Measurements from ENCODE around the gene ORMDL2. TPM values are rescaled to one million over a fixed set of nuclear protein-coding genes. Genes with fewer than 3 reads are reported as not detected.

Gene ORMDL2
- total and polyA plus RNA-seq, 2 experiments from 2014 or later = 18.0 to 55.1 TPM

DNA sequence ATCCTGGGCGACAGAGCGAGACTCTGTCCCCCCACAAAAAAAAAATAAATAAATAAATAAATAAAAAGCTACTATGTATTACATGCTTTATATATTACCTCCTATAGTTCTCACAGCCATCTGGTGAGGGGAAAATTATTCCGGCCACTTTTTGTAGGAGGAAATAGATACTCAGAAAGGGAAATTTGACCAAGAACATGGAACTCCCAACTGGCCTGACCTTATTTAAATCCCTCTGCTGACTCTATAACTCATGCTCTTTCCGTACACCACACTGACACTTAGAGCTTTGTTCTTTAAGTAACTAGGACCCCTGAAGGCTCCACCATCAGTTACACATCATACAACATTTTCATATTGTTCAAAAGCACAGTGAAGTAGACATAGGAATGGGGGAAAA is 27.1 kb downstream of the ORMDL2 start:
- Histone ChIP-seq H4K20me1 (replicated peaks; ENCODE audit: insufficient read depth) (no peaks in the 10 kb centered on the region), H3K27ac (ENCODE audit: low read depth) (no peak overlapping the region), H3K4me1 (ENCODE audit: insufficient read depth) (peaks cover 8% of the 10 kb centered on the region; the same call in 1 of the 2 replicates), H3K4me3 (no peak overlapping the region), H3F3A (replicated peaks; ENCODE audit: low read depth) (0 out of 2 replicates have a peak, but pooled peaks cover 3% of the 10 kb centered on the region), H2AFZ (peak overlapping the region; percentile 59; the same call in 1 of the 2 replicates), H3K36me3 (ENCODE audit: insufficient read depth) (no peaks in the 10 kb centered on the region), H3K4me2 (no peak overlapping the region), H3K79me2 (replicated peaks; ENCODE audit: insufficient read depth) (no peaks in the 10 kb centered on the region), H3K9me2 (ENCODE audit: insufficient read depth) (peaks cover 4% of the 10 kb centered on the region; the same call in 1 of the 2 replicates), H3K27me3 (ENCODE audit: insufficient read depth) (no peaks in the 10 kb centered on the region)
- no peak for ATAC-seq
- H3K4me1 Mint-ChIP-seq = peaks cover 30% of the 10 kb centered on the region
- no peak overlapping the region for H3K27ac Mint-ChIP-seq
- no peak for TF ChIP-seq POLR2AphosphoS5 (IDR thresholded peaks at IDR 0.05; ENCODE audit: low read depth)
- TF ChIP-seq, protein P1, sequence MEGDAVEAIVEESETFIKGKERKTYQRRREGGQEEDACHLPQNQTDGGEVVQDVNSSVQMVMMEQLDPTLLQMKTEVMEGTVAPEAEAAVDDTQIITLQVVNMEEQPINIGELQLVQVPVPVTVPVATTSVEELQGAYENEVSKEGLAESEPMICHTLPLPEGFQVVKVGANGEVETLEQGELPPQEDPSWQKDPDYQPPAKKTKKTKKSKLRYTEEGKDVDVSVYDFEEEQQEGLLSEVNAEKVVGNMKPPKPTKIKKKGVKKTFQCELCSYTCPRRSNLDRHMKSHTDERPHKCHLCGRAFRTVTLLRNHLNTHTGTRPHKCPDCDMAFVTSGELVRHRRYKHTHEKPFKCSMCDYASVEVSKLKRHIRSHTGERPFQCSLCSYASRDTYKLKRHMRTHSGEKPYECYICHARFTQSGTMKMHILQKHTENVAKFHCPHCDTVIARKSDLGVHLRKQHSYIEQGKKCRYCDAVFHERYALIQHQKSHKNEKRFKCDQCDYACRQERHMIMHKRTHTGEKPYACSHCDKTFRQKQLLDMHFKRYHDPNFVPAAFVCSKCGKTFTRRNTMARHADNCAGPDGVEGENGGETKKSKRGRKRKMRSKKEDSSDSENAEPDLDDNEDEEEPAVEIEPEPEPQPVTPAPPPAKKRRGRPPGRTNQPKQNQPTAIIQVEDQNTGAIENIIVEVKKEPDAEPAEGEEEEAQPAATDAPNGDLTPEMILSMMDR (conservative IDR thresholded peaks at IDR 0.05; ENCODE audit: low read depth in 2 of 2) = no peak
- no peak for TF ChIP-seq REST (IDR thresholded peaks at IDR 0.05; ENCODE audit: unreplicated experiment)
- no peak for TF ChIP-seq EZH2phosphoT487 (IDR thresholded peaks at IDR 0.05; ENCODE audit: unreplicated experiment)
- no peak for TF ChIP-seq ZNF331 (CRISPR knock-in tag; IDR thresholded peaks at IDR 0.05; ENCODE audit: low read depth)
- H3K4me3 Mint-ChIP-seq = no peak overlapping the region
- DNase-seq (ENCODE audit: low spot score) = no peak
- no peaks in the 10 kb centered on the region; the same call in 1 of the 3 replicates for H3K36me3 Mint-ChIP-seq (ENCODE audit: low read depth)
- peaks cover 19% of the 10 kb centered on the region for H3K27me3 Mint-ChIP-seq (ENCODE audit: insufficient read depth, low read depth, poor library complexity)
- H3K9me3 Mint-ChIP-seq = no peaks in the 10 kb centered on the region

GRCh38 chr12:55845361-55845760 is 27.5 kb downstream of the ORMDL2 start:
- peaks cover 30% of the 10 kb centered on the region for H3K4me1 Mint-ChIP-seq
- no peak overlapping the region for H3K4me2 ChIP-seq
- ATAC-seq = no peak
- no peaks in the 10 kb centered on the region for H3K79me2 ChIP-seq (replicated peaks; ENCODE audit: insufficient read depth)
- H3F3A ChIP-seq (replicated peaks; ENCODE audit: low read depth) = 0 out of 2 replicates have a peak, but pooled peaks cover 3% of the 10 kb centered on the region
- H4K20me1 ChIP-seq (replicated peaks; ENCODE audit: insufficient read depth) = no peaks in the 10 kb centered on the region
- no peaks in the 10 kb centered on the region for H3K27me3 ChIP-seq (ENCODE audit: insufficient read depth)
- no peaks in the 10 kb centered on the region for H3K36me3 ChIP-seq (ENCODE audit: insufficient read depth)
- peaks cover 19% of the 10 kb centered on the region for H3K27me3 Mint-ChIP-seq (ENCODE audit: insufficient read depth, low read depth, poor library complexity)
- peak overlapping the region; percentile 59 for H2AFZ ChIP-seq
- peaks cover 8% of the 10 kb centered on the region; the same call in 1 of the 2 replicates for H3K4me1 ChIP-seq (ENCODE audit: insufficient read depth)
- no peak overlapping the region for H3K27ac ChIP-seq (ENCODE audit: low read depth)
- no peak overlapping the region; the same call in 1 of the 2 replicates for H3K27ac Mint-ChIP-seq
- no peak for DNase-seq (ENCODE audit: low spot score)
- H3K9me3 Mint-ChIP-seq = no peaks in the 10 kb centered on the region
- no peak overlapping the region for H3K4me3 Mint-ChIP-seq
- peaks cover 4% of the 10 kb centered on the region; the same call in 1 of the 2 replicates for H3K9me2 ChIP-seq (ENCODE audit: insufficient read depth)
- no peak overlapping the region for H3K4me3 ChIP-seq
- H3K36me3 Mint-ChIP-seq (ENCODE audit: low read depth) = no peaks in the 10 kb centered on the region; the same call in 1 of the 3 replicates
- TF ChIP-seq STAT1 (IDR thresholded peaks at IDR 0.05; ENCODE audit: unreplicated experiment) (no peak), EZH2phosphoT487 (IDR thresholded peaks at IDR 0.05; ENCODE audit: unreplicated experiment) (no peak), POLR2AphosphoS5 (IDR thresholded peaks at IDR 0.05; ENCODE audit: low read depth) (no peak), JUNB (IDR thresholded peaks at IDR 0.05; ENCODE audit: unreplicated experiment) (no peak), CREB1 (CRISPR knock-in tag; IDR thresholded peaks at IDR 0.05; ENCODE audit: low read depth) (no peak), ZNF331 (CRISPR knock-in tag; IDR thresholded peaks at IDR 0.05; ENCODE audit: low read depth) (no peak), ZNF462 (CRISPR knock-in tag; IDR thresholded peaks at IDR 0.05) (no peak), ZNF114 (CRISPR knock-in tag; IDR thresholded peaks at IDR 0.05) (no peak)
